HG02870 (cell line): ENCODE results near the gene LDLRAD3.

Source experiments
- ATAC-seq: cut with Tn5 transposase; IDR thresholded peaks from one replicate; pipeline ENCODE4 v1.9.1; 2021; ENCODE audit warnings: mild to moderate bottlenecking, moderate library complexity; ENCODE audit not compliant: unreplicated experiment

LDLRAD3 gene

DNA sequence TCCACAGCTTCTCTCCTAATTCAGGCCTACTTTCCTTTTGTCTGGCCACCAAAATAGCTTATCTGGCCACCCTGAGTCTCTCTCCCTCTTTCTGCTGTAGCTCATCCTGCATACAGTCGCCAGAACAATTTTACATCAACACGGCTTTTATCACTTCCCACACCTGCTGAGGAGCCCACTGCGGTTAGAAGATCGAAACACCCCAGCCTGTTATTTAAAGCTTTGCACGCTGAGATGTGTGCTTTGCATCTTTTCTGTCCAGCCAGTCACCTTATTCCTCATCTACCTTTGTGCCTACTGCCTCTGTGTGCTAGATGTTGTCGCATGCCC, 249.4 kb downstream of the LDLRAD3 start:
- ATAC-seq: peak; percentile 91

DNA sequence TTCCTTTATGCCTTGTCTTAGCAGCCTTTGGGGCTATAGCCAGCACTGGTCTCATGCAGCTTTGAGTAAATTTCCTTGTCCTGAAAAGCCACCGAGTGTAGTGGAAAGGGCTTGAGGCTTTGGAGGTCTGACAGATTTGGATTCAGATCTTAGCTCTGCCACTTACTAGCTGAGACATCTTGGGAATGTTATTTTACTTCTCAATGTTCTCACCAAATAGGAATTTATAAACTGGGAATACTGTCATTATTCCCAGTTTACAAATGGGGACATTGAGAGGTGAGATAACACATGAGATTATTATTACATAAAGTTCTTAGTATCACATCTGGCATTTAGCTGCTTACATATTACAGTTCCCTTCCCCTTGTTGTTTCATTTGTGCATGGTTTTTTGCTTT, 249.9 kb downstream of the LDLRAD3 start:
- no peak for ATAC-seq

DNA sequence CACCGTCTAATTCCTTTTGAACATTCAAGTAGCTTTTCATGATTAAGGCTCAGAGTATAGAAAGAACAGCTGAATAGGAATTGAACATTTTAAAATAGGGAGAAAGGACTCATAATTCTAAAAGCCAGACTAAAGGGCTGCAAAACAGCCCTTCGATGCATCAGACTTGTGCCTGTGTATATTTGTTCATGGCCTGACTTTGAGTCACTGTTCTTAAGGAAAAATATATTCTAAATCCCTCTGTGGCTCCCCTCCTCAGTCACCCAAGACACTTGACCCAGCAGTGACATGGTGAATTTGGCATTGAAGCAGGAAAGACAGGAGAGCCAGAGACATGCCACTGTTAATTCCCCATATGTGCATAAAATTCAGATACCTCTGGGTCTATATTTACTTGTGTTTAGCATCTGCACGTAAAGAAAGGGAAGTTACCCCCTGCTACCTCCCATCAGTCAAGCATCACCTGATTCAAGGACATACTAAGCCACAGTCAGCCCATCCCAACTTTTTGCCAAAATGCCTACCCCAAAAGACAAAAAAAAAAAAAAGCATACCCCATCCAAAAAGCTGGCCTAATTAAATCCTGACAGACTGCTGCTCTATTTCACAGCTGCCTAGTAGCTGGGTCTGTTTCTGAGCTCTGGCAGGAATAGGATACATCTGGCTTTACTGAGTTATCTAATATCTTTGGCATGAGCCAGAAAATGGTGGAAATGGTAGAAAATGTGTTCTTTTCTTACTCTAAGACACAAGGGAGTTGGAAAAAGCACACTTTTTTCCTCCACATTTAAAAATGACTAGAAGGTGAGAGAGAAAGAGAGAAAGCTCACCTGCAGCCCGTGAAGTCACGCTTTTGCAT, 251.9 kb downstream of the LDLRAD3 start:
- ATAC-seq: no peak

DNA sequence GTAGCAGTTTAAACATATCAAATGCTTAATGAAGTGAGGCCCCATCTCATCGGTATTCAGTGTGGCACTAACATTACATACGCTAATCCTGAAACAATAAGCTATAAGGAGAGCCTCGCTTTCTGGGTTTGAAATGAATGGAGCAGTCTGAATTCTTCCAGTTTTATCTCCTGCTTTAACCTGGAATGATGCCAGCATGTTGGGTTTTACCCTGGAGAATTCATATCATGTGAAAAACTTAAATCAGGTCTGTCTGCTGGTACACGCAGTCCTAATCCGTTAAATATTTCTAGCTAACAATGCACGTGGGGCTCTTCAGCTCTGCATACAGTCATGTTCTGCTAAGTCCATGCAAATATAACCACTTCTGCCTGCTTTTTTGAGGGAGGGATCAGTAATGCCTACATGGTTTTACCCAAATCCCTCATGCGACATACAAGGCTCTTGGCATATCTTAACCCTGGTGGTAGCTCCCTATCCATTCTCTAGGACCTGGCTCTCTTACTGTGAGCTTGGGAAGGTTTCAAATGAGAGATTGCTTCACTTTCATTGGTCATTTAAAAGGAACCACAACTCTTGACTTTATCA, 252.6 kb downstream of the LDLRAD3 start:
- ATAC-seq: no peak

DNA sequence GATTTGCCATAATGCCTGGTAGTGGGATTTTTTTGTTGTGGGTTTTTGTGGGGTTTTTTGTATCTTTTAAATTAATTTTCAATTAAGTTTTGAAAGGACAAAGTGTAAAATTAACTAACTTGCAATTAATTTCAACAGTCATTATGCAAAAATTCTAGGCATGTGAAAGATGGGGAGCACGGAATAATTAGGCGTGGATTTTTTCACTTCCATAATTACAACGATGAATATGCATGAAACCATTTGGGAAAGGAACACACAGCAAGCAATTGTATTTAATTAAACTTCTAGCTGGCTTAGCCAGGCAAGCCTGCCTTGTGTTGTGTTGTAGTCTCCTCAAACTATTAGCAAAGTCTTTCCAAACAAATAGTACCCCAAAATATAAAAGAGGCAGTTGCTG, 257.5 kb downstream of the LDLRAD3 start:
- no peak for ATAC-seq

DNA sequence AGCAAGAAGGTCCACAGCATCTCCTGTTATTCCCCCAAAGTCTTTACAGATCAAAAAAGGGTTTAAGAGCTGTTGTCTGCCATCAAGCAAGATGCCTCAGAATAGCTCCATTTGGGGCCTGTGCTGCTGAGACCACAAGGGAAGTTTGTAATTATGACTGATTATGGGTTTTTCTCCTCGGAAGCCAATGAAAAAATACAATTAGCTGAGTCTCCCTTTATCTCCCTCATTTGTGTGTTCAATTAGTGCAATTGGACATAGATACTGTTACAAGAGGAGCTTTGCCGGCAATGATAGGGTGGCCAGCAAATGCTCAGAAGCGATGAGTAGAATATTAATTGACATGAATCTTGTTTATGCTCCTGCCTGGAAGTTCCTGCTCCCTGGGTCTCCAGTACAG, 261.7 kb downstream of the LDLRAD3 start:
- ATAC-seq: no peak

DNA sequence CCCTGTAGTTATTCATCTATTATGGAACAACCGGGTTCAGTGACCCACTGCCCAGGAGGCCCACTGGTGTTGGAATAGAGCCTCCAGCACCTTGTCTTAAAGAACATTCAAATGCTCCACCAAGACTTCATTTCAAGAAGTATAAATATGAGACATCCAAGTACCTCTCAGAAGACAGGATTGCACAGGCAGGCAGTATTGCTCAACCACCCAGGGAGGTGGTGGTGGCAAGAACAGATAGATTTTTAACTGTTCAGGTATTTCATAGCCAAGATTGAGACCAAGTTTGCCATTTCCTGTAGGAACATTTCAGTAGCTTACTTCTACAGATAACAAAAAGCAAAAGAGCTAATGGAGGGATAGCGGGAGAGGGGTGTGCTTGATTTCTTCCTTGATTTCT, 266.7 kb downstream of the LDLRAD3 start:
- ATAC-seq: no peak

DNA sequence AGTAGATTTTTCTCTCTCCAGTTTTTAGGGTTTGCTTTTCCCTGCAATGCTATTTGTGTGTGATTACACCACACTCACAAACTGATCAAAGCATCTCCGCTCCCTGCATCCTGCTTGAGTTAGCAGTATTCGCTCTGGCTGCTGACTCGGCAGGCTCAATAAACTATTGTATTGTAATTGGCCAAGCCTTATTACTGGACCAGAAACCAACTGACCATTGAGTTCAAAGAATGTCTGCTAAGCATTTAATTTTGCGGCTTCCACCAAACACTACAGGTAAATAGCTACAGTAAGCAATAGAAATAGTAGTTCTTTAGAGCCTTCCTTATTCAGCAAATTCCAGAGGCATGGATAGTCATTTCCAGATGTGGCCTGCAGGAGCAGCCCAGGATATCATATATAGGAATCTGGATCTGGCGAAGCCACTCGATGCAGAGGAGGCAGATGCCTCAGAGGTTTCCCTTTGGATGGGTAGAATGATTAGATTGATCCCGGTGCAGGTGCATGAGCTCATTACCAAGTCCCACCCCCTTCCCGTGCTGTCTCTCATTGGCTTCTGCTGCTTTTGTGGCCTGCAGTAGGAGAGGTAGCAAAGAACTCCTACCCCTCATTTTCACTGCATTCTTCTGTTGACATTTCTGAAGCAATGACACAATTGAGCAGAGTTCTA, 268.0 kb downstream of the LDLRAD3 start:
- ATAC-seq: no peak

DNA sequence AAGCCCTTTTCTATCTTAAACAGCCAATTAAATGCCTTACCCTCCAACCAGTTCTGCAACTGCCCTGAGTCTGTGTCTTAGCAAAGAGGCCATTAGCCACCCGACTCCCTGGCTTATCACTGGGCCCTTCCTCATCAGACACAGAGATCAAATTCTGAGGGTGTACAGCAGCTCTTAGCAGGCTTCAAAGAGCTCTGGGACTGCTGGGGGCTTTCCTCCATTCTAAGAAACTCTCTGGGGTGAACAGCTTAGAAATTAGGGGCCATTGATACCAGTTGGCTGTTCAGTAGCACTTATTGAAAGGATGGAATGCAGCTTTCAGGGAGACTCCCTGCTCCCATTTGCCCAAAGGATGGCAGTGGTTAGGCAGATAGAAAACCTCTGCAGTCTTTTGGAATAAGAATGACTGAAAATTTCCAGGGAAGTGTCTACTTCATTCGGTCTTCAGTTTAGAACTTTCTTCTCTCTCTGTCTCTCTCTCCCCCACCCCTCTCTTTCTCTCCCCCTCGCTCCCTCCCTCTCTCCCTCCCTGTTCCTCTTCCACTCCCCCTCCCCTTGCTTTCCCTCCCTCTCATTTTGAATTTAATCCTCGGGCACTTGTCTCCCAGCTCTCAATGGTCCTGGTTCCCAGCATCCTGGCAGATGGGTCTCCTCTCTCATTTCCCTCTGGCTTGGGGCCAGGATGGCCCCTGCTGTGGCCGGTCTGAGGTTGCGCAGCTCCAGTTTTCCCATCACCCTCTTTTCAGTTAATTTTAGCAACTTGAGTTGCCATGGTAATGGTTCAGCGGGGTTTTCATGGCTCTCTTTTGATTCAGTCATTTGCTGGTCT, 268.9 kb downstream of the LDLRAD3 start:
- no peak for ATAC-seq

DNA sequence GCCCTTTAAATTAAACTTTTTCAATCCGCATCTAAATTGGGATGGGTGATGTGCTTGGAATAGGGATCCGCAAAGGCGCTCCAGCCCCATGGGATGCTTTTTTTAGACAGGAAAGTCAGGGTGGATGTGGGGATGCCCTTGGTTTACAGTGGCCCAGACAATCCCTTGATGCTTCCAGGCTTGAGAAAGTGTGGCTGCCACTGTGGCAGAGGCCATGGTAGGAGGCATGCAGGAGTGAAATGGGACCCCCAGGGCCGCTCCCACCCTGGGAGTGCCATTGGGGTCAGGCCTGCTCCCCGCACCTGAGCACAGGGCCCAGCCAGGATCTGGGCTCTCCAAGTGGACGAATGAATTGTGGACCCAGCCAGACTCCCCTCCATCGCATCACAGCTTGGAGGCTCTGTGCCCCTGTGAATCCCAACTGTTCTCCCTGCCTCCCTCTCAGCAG, 269.6 kb downstream of the LDLRAD3 start:
- ATAC-seq: no peak

DNA sequence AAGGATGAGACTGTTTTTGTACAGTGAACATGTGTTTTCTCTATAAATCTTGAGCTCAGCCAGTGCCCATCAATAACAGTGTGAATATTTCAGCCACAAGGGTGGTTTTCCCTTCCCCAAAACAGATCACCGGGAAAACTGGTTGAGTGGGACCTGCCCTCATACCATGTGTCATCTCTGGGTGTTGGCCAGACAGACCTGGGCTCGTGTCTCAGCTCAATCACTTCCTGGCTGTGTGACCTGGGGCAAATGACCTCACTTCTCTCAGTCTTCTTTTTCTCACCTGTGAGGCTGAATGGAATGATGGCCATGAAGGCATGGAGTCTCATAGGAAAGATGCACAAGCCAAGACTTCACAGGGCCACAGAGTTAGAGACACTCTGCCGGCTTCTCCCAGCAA, 270.6 kb downstream of the LDLRAD3 start:
- no peak for ATAC-seq

DNA sequence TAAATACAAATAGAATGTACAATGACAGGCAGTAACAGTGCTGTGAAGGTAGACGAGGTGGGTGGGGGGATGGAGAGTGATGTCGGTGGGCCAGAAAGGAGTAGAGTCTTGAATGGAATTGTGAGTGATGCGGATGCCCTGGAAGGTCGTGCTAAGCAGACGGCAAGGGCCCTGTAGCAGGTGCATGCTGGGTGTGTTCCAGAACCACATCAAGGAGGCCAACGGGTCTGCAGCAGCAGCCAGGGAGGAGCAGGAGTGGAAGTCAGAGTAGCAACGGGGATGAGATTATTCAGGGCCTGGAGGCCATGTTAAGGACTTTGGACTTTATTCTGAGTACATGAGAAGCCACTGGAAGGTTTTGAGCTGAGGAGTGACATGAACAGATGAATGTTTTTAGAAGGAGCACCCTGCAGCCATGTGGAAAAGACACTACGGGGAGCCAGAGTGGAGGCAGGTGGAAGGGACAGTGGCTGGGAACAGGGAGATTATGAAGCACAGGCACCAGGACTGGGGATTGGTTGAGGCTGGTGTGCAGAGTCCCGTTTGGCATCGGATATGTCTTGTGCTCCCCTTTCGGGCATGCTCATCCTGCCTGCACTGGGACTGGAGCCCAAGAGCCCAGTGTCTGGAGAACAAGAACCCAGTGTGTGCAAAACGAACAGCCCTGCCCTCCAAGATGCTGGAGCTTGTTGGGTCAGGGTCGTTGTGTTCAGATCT, 271.3 kb downstream of the LDLRAD3 start:
- no peak for ATAC-seq

DNA sequence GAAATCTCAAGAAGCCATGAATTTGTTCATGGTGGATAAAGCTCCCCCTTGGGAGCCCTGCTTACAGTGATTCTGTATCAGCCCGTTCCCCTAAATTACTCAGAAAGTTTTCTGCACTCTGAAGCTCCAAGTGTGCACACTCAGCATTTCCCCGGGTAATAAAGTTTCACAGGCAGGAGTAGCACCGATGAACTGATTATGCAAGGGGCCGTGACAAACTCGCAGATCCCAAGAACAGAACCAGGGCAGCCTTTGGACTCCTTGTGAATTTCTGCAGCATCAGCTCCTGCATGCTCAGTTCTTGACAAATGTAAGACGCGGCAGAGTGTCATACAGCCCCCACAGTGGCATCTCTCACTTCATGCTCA, 271.8 kb downstream of the LDLRAD3 start:
- ATAC-seq: no peak

DNA sequence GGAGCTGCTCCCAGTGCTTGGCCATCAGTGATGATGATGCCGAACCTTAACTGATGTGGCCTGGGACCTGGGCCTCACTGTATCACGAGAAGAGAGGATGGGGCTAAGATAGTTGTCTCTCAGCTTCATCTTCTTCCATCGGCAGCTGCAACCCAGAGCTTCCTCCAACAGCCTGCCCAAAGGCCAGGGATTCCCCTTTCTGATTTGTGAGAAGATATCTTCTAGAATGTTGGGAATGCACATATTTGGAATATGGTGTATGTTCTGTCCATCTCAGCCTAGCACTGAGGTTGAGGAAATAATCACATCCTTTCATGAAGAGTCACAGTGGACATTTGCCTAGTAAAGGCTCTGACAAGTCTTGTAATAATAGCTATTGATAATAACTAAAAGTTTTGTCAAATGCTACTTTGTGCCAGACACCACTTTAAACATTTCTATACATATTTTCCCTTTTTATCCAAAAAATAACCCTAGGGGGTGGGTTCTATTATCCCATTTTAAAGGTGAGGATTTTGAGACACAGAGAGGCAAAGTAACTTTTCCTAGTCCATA, 272.3 kb downstream of the LDLRAD3 start:
- ATAC-seq: no peak

DNA sequence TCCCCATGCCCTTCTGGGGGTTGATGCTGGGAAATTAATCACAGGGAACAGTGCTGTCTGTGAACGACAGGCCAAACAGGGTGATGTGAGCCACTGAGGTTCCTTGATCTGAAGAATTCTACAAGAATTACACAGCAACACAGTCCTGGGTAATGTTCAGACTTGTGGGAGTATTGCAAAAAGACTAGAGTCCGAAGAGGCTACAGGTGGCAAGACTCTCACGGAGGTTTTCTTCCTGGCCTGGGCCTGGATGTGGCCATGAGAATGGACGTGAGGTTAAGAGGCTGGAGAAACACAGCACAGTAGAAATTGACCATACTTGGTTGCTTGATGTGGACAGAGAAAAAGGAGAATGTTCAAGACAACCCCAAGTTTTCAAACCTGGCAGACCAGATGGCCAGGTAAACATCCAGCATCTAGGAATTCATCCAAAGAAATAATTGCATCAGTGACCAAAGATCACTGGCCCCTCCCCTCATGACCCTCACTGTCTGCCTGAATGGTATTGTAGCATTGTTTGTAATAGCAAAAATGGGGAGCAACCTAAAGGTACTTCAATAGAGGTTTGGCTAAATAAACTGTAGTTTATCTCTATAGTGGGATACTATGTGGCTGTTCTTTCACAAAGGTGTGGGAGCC, 274.5 kb downstream of the LDLRAD3 start:
- no peak for ATAC-seq

DNA sequence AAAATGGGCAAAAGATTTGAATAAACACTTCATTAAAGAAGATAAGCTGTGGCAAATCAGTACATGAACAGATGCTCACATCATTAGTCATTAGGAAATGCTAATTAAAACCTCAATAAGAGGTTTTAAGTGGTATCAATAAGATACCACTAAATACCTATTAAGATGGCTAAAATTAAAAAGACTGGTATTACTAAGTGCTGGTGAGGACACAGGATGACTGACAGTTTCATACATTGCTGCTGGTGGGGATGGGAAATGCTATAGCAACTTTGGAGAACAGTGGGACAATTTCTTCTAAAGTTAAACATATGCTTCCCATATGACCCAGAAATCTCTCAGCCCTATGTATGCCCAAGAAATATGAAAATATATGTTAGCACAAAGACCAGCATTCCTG, 276.1 kb downstream of the LDLRAD3 start:
- no peak for ATAC-seq

DNA sequence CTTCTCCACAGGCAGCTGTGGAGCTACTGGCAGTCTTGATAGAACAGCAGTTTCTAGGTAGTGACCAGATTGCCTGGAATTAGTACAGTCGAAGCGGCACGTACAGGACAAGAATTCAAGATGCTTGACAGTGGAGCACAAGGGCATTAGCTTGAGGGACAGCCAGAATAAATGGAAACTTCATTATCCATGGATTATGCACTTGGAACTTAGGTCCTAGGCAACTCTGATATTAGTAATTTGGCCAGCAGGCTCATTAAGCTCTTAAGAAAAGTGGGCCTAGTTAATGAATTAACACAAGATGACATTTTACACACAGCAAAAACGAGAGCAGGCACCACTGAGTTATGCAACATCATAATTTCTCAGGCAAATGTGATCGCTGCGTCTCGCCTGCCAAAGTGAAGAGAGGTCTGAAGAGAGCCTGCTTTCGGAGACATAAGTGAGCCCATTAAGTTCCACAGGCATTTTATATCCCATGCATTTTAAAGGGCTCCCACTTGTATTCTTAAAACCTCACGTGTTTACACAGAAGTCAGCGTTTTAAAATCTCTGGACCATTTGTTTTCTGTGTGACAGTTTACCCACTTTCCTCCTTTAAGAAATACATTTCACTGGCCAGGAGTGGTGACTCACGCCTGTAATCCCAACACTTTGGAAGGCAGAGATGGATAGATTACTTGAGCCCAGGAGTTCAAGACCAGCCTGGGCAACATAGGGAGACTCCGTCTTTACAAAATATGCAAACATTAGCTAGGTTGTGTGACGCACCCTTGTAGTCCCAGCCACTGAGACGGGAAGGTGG, 279.2 kb downstream of the LDLRAD3 start:
- no peak for ATAC-seq

DNA sequence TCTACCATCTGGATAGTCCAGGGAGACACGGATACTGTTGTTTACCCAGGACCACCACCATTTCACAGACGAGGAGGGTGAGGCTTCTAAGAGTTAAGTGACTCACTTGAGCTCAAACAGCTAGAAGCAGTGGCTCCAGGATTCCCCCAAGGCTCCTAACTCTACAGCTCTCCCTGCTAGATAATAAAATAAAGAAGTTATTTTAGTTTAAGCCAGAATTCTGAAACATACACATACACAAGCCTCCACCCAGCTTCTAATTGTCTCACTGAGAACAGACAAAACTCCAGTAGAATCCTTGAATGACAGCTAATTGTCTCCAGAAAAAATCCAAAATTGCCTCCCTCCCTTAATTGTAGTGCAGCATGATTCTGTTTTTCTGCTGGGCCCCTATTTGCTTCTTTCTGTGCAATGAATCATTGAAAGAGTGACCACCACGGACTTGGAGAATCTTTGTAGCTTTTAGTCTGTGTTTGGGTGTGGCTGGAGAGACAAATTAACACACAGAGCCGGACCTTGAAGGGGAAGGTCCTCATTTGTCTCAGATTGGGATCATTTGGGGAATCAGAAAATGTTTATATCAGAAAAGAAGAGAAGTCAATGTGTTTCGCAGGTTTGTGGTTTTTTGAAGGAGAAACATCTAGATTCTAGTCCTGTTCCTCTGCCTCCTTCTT, 280.5 kb downstream of the LDLRAD3 start:
- no peak for ATAC-seq

DNA sequence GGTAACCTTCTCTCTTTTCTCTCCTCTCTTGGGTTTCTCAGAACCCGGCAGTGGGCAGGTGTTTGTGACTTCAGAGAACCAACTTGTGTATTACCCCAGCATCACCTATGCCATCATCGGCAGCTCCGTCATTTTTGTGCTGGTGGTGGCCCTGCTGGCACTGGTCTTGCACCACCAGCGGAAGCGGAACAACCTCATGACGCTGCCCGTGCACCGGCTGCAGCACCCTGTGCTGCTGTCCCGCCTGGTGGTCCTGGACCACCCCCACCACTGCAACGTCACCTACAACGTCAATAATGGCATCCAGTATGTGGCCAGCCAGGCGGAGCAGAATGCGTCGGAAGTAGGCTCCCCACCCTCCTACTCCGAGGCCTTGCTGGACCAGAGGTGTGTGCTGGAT, 283.2 kb downstream of the LDLRAD3 start:
- ATAC-seq: no peak
